T-helper 2 cell treated with Interferon-gamma antibody and Interleukin-4, amounts not matched to agents 100 ng/mL and 5 ng/mL, for 36 hours (primary cell): ENCODE results near the gene PITRM1. TPM values are rescaled to one million over a fixed set of nuclear protein-coding genes. Genes with fewer than 3 reads are reported as not detected.
"Not testable (repeated sequence)": the region's sequence is repeated elsewhere in the genome, so short reads cannot be mapped to it uniquely, and the experiment has no call there.

Experiments used
- intact Hi-C: fragments of 100-400 bp; cut with micrococcal nuclease; formaldehyde crosslinking; loops from one replicate; pipeline ENCODE4 v1.15.1; 2023
- total RNA-seq: library from RNA; stranded (reverse); gene quantifications from 2 replicates; pipeline ENCODE4 v1.2.3, GENCODE V29; 2022

PITRM1 gene
- total RNA-seq, result 52.1 and 53.2 TPM in 2 replicates

- intact Hi-C loops, result loop anchor here (1.0 kb wide), 1 partner anchor 104 kb away; no protein-coding TSS in a partner anchor
These were observed at the start of gene PITRM1 for GRCh38 chr10:3172446-3173170. PITRM1 (minus strand) TSS chr10:3172782; CDS start chr10:3172772, 10 bp downstream.

- intact Hi-C loops, result no loop called here
These were observed 49.5 kb upstream of the PITRM1 start for GRCh38 chr10:3222068-3222467.

- intact Hi-C loops, result not testable (repeated sequence)
These were observed 49.0 kb upstream of the PITRM1 start for GRCh38 chr10:3221601-3222000.

- intact Hi-C loops, result no loop called here
These were observed 48.3 kb upstream of the PITRM1 start for GRCh38 chr10:3220853-3221252.

- intact Hi-C loops, result not testable (repeated sequence)
These were observed 46.5 kb upstream of the PITRM1 start for GRCh38 chr10:3219021-3219628.

GRCh38 chr10:3217853-3218252, 45.3 kb upstream of the PITRM1 start:
- intact Hi-C loops, result no loop called here

- intact Hi-C loops, result no loop called here
These were observed 44.7 kb upstream of the PITRM1 start for GRCh38 chr10:3217301-3217700.

GRCh38 chr10:3215153-3215775, 42.7 kb upstream of the PITRM1 start:
- intact Hi-C loops, result no loop called here

- intact Hi-C loops, result no loop called here
These were observed 41.4 kb upstream of the PITRM1 start for GRCh38 chr10:3213758-3214515.

- intact Hi-C loops, result no loop called here
These were observed 40.6 kb upstream of the PITRM1 start for GRCh38 chr10:3213208-3213607.

- intact Hi-C loops, result no loop called here
These were observed 37.8 kb upstream of the PITRM1 start for GRCh38 chr10:3210251-3210877.

GRCh38 chr10:3208481-3209406, 36.2 kb upstream of the PITRM1 start:
- intact Hi-C loops, result no loop called here

GRCh38 chr10:3207351-3207750, 34.8 kb upstream of the PITRM1 start:
- intact Hi-C loops, result no loop called here

- intact Hi-C loops, result no loop called here
These were observed 34.1 kb upstream of the PITRM1 start for GRCh38 chr10:3206511-3207157.

GRCh38 chr10:3203972-3204371, 31.4 kb upstream of the PITRM1 start:
- intact Hi-C loops, result no loop called here

GRCh38 chr10:3203016-3203811, 30.6 kb upstream of the PITRM1 start:
- intact Hi-C loops, result no loop called here

GRCh38 chr10:3201796-3202195, 29.2 kb upstream of the PITRM1 start:
- intact Hi-C loops, result no loop called here

- intact Hi-C loops, result loop anchor here (5.0 to 10.0 kb wide), 3 partner anchors 555 to 1565 kb away; no protein-coding TSS in a partner anchor
These were observed 26.9 kb upstream of the PITRM1 start for GRCh38 chr10:3199488-3199887.

- intact Hi-C loops, result loop anchor here (5.0 to 10.0 kb wide), 3 partner anchors 556 to 1566 kb away; no protein-coding TSS in a partner anchor
These were observed 26.3 kb upstream of the PITRM1 start for GRCh38 chr10:3198900-3199299.
